Mucosa of rectum (tissue), 2 donors: ENCODE measurements around the gene WNK2.

ENCODE experiments used
- H3K27ac ChIP-seq, 2 donors: one replicate each; pipeline ENCODE4 v1.7.0; 2013; ENCODE audit warnings: inconsistent platforms in 2 of 2, low read depth in 2 of 2, low read length in 2 of 2
- H3K27me3 ChIP-seq, 2 donors: one replicate each; pipeline ENCODE4 v1.7.0; 2013; ENCODE audit warnings: low read length in 2 of 2; ENCODE audit not compliant: control insufficient read depth in 2 of 2, insufficient read depth in 2 of 2
- H3K36me3 ChIP-seq, 2 donors: one replicate each; pipeline ENCODE4 v1.7.0; 2013; ENCODE audit warnings: low read length in 2 of 2; ENCODE audit not compliant: control insufficient read depth in 2 of 2, insufficient read depth in 2 of 2
- H3K4me1 ChIP-seq, 2 donors: one replicate each; pipeline ENCODE4 v1.7.0; 2013; ENCODE audit warnings: low read length in 2 of 2, mild to moderate bottlenecking in 1 of 2; ENCODE audit not compliant: control insufficient read depth in 2 of 2, insufficient read depth in 2 of 2
- H3K4me3 ChIP-seq, 2 donors: one replicate each; pipeline ENCODE4 v1.7.0; 2013; ENCODE audit warnings: low read length in 2 of 2
- H3K9ac ChIP-seq, 2 donors: one replicate each; pipeline ENCODE4 v1.7.0; 2013; ENCODE audit warnings: low read length in 2 of 2, low read depth in 1 of 2, mild to moderate bottlenecking in 1 of 2
- H3K9me3 ChIP-seq, 2 donors: one replicate each; pipeline ENCODE4 v1.7.0; 2013; ENCODE audit warnings: low read length in 2 of 2; ENCODE audit not compliant: control insufficient read depth in 2 of 2
- donor health status: healthy.
- donor health status: Normal muscosa, but diverticular disease.

Gene WNK2

DNA sequence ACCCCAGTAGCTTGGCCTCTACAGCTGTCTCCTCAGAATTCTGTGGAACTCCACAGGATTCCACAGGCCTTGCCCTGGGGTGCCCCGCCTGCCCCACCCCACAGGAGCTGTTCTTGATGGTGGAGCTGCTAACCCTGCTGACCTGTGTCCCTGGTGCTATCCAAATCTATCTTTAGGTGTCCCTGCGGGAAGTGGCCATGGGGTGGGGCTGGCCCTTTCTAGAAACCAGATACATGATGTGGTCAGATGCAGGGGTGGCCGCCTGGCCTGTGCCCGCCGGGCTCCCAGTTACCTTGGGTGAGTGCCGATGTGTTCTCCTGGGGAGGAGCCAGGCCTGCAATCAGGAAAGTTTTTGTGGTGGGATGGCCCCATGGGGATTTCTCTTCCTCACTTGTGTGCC lies 34.2 kb downstream of the WNK2 start:
- no peaks in the 10 kb centered on the region for H3K9me3 ChIP-seq
- no peaks in the 10 kb centered on the region for H3K36me3 ChIP-seq
- no peak overlapping the region for H3K4me3 ChIP-seq
- H3K27me3 ChIP-seq: no peaks in the 10 kb centered on the region
- H3K27ac ChIP-seq: peak overlapping the region; percentile 86 to 96
- peak overlapping the region in 1 of 2 donors; percentile 61 for H3K9ac ChIP-seq
- H3K4me1 ChIP-seq: peaks cover 20 to 37% of the 10 kb centered on the region in 2 donors

DNA sequence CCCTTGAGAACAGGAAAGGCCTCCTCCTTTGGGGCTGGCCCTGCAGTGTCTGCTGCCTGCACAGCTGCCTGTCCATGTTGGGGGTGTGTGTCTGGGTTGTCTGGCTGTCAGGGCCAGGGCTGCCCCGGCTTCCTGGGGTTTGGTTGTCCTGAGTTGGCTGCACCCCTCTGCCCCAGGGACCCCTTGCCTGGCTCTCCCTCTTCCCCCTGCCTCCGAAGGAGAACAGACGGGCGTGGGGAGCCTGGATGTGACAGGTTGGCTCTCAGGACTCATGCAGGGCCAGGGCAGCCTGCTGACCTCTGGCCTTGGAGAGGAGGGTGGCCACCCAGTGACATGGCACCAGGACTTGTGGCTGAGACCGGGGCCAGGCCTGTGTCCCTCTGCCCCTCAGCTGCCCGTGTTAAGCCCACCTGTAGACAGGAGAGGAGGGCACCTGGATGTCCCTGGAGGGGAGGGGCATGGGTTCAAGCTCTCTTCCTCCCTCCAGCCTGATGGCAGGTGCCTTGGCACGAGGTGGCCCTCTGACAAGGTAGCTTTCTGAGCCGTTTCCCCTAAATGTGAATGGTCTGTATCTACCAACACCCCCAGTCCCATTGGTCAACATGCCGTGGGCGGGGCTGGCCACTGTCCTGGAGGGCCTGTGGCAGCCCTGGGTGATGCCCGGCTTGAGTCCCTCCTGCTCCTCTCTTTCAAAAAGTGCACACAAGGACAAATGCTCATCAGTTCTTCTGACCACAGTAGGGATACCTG lies 34.9 kb downstream of the WNK2 start:
- peak overlapping the region; percentile 86 to 96 for H3K27ac ChIP-seq
- no peaks in the 10 kb centered on the region for H3K9me3 ChIP-seq
- H3K36me3 ChIP-seq: no peaks in the 10 kb centered on the region
- no peak overlapping the region for H3K4me3 ChIP-seq
- peaks cover 27 to 43% of the 10 kb centered on the region in 2 donors for H3K4me1 ChIP-seq
- peak overlapping the region in 1 of 2 donors; percentile 61 for H3K9ac ChIP-seq
- no peaks in the 10 kb centered on the region for H3K27me3 ChIP-seq

DNA sequence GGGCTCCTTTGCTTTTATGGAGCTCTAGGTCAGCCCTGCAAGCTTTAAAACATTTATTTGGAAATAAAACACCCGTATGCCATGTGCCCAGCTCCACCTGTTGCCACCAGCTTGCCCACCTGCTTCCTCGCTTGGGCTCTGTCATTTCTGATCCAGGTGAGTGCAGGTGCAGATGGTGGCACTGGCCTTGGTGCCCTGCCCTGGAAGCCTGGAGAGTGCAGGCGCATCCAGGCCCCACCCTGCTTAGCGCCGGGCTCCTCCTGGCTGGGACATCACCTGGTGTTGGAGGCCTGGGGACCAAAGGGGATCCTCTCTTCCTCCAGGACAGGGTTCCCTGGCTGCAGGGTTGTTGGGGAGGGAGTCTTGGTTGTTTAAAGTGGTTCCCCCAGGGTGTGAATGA lies 35.8 kb downstream of the WNK2 start:
- Histone ChIP-seq H3K9me3 (no peaks in the 10 kb centered on the region), H3K4me1 (peaks cover 35 to 50% of the 10 kb centered on the region in 2 donors), H3K36me3 (no peaks in the 10 kb centered on the region), H3K27me3 (no peaks in the 10 kb centered on the region), H3K27ac (peak overlapping the region; percentile 86 to 96), H3K9ac (peak overlapping the region in 1 of 2 donors; percentile 9), H3K4me3 (no peak overlapping the region)

DNA sequence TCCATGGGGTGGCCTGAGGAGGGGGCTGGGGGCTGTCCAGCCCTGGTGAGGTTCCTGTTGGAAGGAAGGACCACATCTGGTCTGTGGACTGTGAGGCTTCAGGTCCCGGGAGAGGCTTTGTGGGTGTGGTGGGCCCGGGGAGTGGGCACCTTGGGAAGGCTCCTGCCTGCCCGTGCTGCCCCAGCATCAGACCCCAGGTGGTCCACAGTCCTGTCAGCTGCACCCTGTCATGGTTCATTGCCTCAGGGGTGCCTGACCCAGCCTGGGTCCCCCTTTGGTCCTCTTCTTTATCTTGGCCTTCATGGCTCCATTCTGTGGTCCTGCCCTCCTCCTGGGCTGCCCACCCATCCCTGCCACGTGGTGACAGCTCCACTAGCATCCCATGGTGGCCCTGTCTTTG lies 36.7 kb downstream of the WNK2 start:
- Histone ChIP-seq H3K9ac (no peak overlapping the region), H3K4me1 (peaks cover 41 to 59% of the 10 kb centered on the region in 2 donors), H3K27me3 (no peaks in the 10 kb centered on the region), H3K36me3 (no peaks in the 10 kb centered on the region), H3K27ac (no peak overlapping the region), H3K4me3 (no peak overlapping the region), H3K9me3 (no peaks in the 10 kb centered on the region)

DNA sequence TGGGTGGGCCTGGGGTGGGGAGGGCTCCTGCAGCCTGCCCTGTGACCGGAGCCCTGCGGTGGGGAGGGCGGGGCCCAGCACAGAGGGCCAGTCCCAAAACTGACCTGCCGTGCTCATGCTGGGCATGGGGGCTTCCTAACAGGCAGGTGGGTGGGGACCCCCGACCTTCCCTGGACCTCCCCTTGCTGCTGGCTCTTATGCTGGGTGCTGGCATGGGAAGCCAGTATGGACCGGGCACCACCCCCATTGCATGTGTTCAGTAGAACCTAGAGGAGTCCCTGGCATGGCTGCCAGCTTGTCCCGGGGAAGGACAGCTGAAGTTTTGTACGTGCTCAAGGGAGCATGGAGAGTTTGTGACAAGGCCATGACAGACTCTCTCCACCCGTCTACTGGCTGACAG lies 37.1 kb downstream of the WNK2 start:
- Histone ChIP-seq H3K27ac (no peak overlapping the region), H3K27me3 (no peaks in the 10 kb centered on the region), H3K9me3 (no peaks in the 10 kb centered on the region), H3K9ac (no peak overlapping the region), H3K36me3 (no peaks in the 10 kb centered on the region), H3K4me1 (peaks cover 41 to 64% of the 10 kb centered on the region in 2 donors), H3K4me3 (no peak overlapping the region)

DNA sequence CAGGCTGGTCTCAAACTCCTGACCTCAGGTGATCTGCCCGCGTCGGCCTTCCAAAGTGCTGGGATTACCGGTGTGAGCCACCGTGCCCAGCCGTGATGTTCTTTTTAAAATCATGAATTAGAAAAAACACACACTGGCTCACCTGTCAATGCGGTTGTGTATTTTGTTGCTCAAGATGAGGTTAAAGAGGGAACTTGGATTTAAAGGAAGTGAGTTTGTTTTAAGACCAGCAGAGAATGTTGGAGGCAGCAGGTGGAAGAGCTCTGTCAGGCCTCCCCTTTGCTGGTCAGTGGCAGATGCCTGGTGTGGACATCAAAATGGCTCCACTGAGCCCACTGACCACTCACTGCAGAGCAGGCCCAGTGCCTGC lies 38.9 kb downstream of the WNK2 start:
- Histone ChIP-seq H3K36me3 (no peaks in the 10 kb centered on the region), H3K27me3 (no peaks in the 10 kb centered on the region), H3K9me3 (no peaks in the 10 kb centered on the region), H3K4me1 (peaks cover 39 to 63% of the 10 kb centered on the region in 2 donors), H3K4me3 (no peak overlapping the region), H3K9ac (peak overlapping the region; percentile 56 to 62), H3K27ac (peak overlapping the region; percentile 83 to 89)

DNA sequence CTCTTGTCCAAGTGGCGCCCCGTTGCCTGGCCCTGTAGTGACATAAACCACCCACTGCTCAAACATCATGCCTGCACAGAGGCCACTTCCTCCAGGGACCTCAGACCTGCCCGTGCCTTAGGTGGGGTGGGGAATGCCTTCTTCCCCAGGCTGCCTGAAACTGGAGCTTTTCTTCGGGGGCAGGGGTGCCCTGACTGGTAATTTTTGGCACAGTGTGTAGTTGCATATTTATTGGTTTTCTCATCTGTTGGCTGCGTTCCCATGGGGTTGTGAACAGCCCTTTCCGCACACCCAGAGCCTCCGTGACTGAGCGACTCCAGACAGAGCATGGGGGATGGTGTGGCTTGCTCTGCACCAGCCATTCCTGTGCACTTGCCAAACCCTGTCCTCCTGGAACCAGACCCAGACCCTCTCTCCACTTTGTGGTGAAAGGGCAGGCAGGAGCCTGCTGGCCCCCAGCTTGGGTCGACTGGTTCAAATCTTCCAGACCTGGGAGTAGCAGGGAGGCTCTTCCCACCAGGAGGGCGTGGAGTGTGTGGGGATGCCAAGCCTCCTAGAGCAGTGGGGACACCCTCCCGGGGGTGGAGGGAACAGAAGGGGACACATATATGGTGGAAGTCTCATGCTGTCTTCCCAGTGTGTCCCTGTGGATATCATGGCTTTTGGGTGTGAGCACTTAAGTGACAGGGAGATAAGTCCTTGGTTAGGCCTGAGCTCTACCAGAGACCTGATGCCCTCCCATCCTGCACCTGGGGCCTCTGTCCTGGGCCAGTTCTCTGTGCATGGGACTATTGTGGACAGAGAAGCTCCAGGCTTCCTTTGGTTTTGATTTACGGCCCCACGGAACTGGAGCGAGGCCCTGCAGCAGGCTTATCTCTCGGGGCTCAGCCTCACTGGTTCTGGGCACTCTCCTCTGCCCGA lies 39.6 kb downstream of the WNK2 start:
- Histone ChIP-seq H3K27ac (peak overlapping the region; percentile 83 to 89), H3K9me3 (no peaks in the 10 kb centered on the region), H3K27me3 (no peaks in the 10 kb centered on the region), H3K36me3 (no peaks in the 10 kb centered on the region), H3K4me3 (peak overlapping the region in 1 of 2 donors; percentile 9), H3K9ac (peak overlapping the region; percentile 56 to 62), H3K4me1 (peaks cover 42 to 63% of the 10 kb centered on the region in 2 donors)

DNA sequence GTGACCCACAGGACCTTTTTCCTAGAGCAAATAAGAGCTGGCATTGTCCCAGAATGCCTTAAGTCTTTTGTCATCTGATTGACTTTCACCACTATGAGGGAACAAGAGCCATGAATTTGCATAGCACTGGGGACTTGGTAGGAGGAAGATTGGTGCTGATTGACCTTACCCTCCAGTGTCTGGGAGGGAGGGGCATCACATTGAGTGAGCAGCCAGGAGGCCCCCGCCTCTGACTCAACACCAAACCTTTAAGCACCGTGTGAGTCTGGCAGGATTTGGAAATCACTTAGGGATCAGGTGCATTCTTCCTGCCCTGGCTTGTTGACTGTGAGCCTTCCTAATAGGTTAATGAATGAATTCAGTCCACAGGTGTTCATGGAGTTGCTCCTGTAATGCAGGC lies 40.7 kb downstream of the WNK2 start:
- Histone ChIP-seq H3K9me3 (no peaks in the 10 kb centered on the region), H3K4me3 (no peak overlapping the region), H3K27me3 (no peaks in the 10 kb centered on the region), H3K9ac (peak overlapping the region in 1 of 2 donors; percentile 31), H3K36me3 (no peaks in the 10 kb centered on the region), H3K4me1 (peaks cover 46 to 63% of the 10 kb centered on the region in 2 donors), H3K27ac (peak overlapping the region; percentile 83 to 89)

DNA sequence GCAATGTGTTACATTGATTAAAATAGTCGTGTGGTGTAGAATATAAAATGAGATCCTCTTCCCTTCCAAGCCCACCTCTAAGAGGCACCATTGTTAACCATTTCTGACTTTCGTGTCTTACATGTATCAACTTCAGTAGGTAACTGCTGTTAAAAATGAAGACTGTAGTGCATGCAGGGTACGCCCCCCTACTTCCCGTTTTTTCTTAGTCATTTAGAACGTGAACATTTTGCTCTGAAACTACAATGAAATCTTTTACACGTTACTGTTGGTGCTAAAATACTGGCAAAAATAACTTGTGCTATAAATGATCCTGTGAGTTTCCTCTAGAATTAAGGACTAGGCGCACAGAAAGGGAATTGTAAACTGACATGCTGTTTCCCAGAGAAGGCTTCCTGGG lies 41.5 kb downstream of the WNK2 start:
- Histone ChIP-seq H3K4me1 (peaks cover 53 to 65% of the 10 kb centered on the region in 2 donors), H3K36me3 (no peaks in the 10 kb centered on the region), H3K9me3 (no peaks in the 10 kb centered on the region), H3K27me3 (no peaks in the 10 kb centered on the region), H3K9ac (peak overlapping the region in 1 of 2 donors; percentile 58), H3K27ac (peak overlapping the region; percentile 83 to 89), H3K4me3 (no peak overlapping the region)

DNA sequence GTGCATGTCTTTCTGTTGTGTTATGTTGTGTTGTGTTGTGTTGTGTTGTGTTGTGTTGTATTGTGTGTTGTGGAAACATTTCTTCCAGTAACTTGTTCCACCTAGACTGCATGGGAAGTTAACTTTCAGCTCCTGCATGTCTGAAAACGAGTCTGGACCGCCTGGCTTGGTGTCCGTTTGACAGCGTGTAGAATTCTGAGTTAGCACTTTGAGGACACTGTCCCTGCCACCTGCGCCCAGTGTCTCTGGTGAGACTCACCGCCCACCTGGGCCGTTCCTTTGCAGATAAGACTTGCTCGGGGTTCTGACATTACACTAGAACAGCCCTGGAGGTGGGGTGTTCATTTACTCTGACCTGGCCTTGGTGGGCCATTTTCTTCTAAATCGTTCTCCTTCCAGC lies 42.0 kb downstream of the WNK2 start:
- Histone ChIP-seq H3K27ac (peak overlapping the region; percentile 83 to 89), H3K9ac (peak overlapping the region in 1 of 2 donors; percentile 58), H3K4me1 (peaks cover 57 to 70% of the 10 kb centered on the region in 2 donors)

More for the DNA sequence above, 42.0 kb downstream of the WNK2 start:
- no peak overlapping the region for H3K4me3 ChIP-seq
- no peaks in the 10 kb centered on the region for H3K9me3 ChIP-seq
- no peaks in the 10 kb centered on the region for H3K36me3 ChIP-seq
- no peaks in the 10 kb centered on the region for H3K27me3 ChIP-seq
